MM.1S (cell line): ENCODE measurements around the gene INTS4.
"Not testable (repeated sequence)": the region's sequence is repeated elsewhere in the genome, so short reads cannot be mapped to it uniquely, and the experiment has no call there.

Experiments used
- EZH2 ChIP-seq: fragments of 300-600 bp; sonication (generic); optimal IDR thresholded peaks from 2 replicates; pipeline ENCODE3; 2017; ENCODE audit warnings: low read depth, mild to moderate bottlenecking, antibody characterized with exemption, low read length, mixed read lengths
- EZH2phosphoT487 ChIP-seq: fragments of 300-600 bp; sonication (generic); IDR thresholded peaks from 2 replicates; pipeline ENCODE4 v1.6.1; 2018; ENCODE audit warnings: antibody characterized with exemption, low read length
- TF ChIP-seq, protein P1 (sequence below): fragments of 300-600 bp; sonication (generic); IDR thresholded peaks from 2 replicates; pipeline ENCODE4 v1.5.1; 2016; ENCODE audit warnings: antibody characterized with exemption, low read length, mixed read lengths

- TF ChIP-seq, protein P1, sequence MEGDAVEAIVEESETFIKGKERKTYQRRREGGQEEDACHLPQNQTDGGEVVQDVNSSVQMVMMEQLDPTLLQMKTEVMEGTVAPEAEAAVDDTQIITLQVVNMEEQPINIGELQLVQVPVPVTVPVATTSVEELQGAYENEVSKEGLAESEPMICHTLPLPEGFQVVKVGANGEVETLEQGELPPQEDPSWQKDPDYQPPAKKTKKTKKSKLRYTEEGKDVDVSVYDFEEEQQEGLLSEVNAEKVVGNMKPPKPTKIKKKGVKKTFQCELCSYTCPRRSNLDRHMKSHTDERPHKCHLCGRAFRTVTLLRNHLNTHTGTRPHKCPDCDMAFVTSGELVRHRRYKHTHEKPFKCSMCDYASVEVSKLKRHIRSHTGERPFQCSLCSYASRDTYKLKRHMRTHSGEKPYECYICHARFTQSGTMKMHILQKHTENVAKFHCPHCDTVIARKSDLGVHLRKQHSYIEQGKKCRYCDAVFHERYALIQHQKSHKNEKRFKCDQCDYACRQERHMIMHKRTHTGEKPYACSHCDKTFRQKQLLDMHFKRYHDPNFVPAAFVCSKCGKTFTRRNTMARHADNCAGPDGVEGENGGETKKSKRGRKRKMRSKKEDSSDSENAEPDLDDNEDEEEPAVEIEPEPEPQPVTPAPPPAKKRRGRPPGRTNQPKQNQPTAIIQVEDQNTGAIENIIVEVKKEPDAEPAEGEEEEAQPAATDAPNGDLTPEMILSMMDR = not testable (repeated sequence)
- TF ChIP-seq EZH2, EZH2phosphoT487: not testable (repeated sequence)
Measured at GRCh38 chr11:77890619-77891056, 103.8 kb downstream of the INTS4 start.
